ENCODE results near the gene NLN. TPM values are rescaled to one million over a fixed set of nuclear protein-coding genes. Genes with fewer than 3 reads are reported as not detected.

Gene NLN
- total and polyA plus RNA-seq, 2 experiments from 2014 or later = 37.7 to 49.6 TPM

- no peaks in the 10 kb centered on the region for H3F3A ChIP-seq (ENCODE audit: insufficient read depth)
- no peak overlapping the region for H3K4me3 ChIP-seq
- TF ChIP-seq EZH2 (IDR thresholded peaks at IDR 0.05; ENCODE audit: insufficient read depth, poor library complexity, severe bottlenecking) (no peak), EZH2phosphoT487 (IDR thresholded peaks at IDR 0.05; ENCODE audit: insufficient read depth, low read depth) (no peak)
- H3K9me3 ChIP-seq (ENCODE audit: low read depth) = no peaks in the 10 kb centered on the region
- peaks cover 76% of the 10 kb centered on the region for H3K79me2 ChIP-seq (ENCODE audit: insufficient read depth)
- H3K4me2 ChIP-seq (ENCODE audit: unreplicated experiment) = no peak overlapping the region
- no peaks in the 10 kb centered on the region for H3K4me1 ChIP-seq (ENCODE audit: insufficient read depth)
- H3K9ac ChIP-seq = no peak overlapping the region
- no peaks in the 10 kb centered on the region for H3K9me2 ChIP-seq (ENCODE audit: insufficient read depth)
- no peaks in the 10 kb centered on the region for H3K36me3 ChIP-seq (ENCODE audit: low read depth)
- DNase-seq = no peak
- H4K20me1 ChIP-seq (ENCODE audit: insufficient read depth) = no peaks in the 10 kb centered on the region
- no peak overlapping the region for H3K27ac ChIP-seq
- H2AFZ ChIP-seq = no peak overlapping the region
- WGBS, 2 experiments (ENCODE audit: low coverage in 1 of 2, low lambda C conversion rate in 2 of 2, missing lambda C conversion rate in 2 of 2) = 96 to 100% methylated on average over 1 of the region's 1 CpG
- H3K27me3 ChIP-seq (replicated peaks; ENCODE audit: insufficient read depth) = no peaks in the 10 kb centered on the region
- in situ Hi-C loops (cut with MboI) = no loop called here
These were observed 12.9 kb downstream of the NLN start for GRCh38 chr5:65734921-65735320.

GRCh38 chr5:65736011-65736410 is 14.0 kb downstream of the NLN start:
- no peaks in the 10 kb centered on the region for H3K4me1 ChIP-seq (ENCODE audit: insufficient read depth)
- H3K9me3 ChIP-seq (ENCODE audit: low read depth) = no peaks in the 10 kb centered on the region
- no peaks in the 10 kb centered on the region for H3K36me3 ChIP-seq (ENCODE audit: low read depth)
- TF ChIP-seq EZH2 (IDR thresholded peaks at IDR 0.05; ENCODE audit: insufficient read depth, poor library complexity, severe bottlenecking) = no peak
- no peak for TF ChIP-seq EZH2phosphoT487 (IDR thresholded peaks at IDR 0.05; ENCODE audit: insufficient read depth, low read depth)
- H2AFZ ChIP-seq = no peak overlapping the region
- H3K9ac ChIP-seq = no peak overlapping the region
- no peaks in the 10 kb centered on the region for H3F3A ChIP-seq (ENCODE audit: insufficient read depth)
- in situ Hi-C loops (cut with MboI) = no loop called here
- H3K4me2 ChIP-seq (ENCODE audit: unreplicated experiment) = no peak overlapping the region
- H3K9me2 ChIP-seq (ENCODE audit: insufficient read depth) = no peaks in the 10 kb centered on the region
- DNase-seq = no peak
- H3K4me3 ChIP-seq = no peak overlapping the region
- 100% methylated on average over 1 of the region's 1 CpG for whole genome bisulfite sequencing, 2 experiments (ENCODE audit: low coverage in 1 of 2, low lambda C conversion rate in 2 of 2, missing lambda C conversion rate in 2 of 2)
- H3K27me3 ChIP-seq (replicated peaks; ENCODE audit: insufficient read depth) = no peaks in the 10 kb centered on the region
- H3K27ac ChIP-seq = no peak overlapping the region
- H3K79me2 ChIP-seq (ENCODE audit: insufficient read depth) = peaks cover 75% of the 10 kb centered on the region
- no peaks in the 10 kb centered on the region for H4K20me1 ChIP-seq (ENCODE audit: insufficient read depth)

GRCh38 chr5:65737842-65738241 is 15.8 kb downstream of the NLN start:
- H3K9me2 ChIP-seq (ENCODE audit: insufficient read depth) = no peaks in the 10 kb centered on the region
- H3K79me2 ChIP-seq (ENCODE audit: insufficient read depth) = peaks cover 79% of the 10 kb centered on the region
- H3K27ac ChIP-seq = no peak overlapping the region
- H3K9me3 ChIP-seq (ENCODE audit: low read depth) = no peaks in the 10 kb centered on the region
- no peaks in the 10 kb centered on the region for H3K36me3 ChIP-seq (ENCODE audit: low read depth)
- TF ChIP-seq EZH2phosphoT487 (IDR thresholded peaks at IDR 0.05; ENCODE audit: insufficient read depth, low read depth) (no peak), EZH2 (IDR thresholded peaks at IDR 0.05; ENCODE audit: insufficient read depth, poor library complexity, severe bottlenecking) (no peak)
- H3F3A ChIP-seq (ENCODE audit: insufficient read depth) = peaks cover 14% of the 10 kb centered on the region
- H3K27me3 ChIP-seq (replicated peaks; ENCODE audit: insufficient read depth) = no peaks in the 10 kb centered on the region
- H3K9ac ChIP-seq = no peak overlapping the region
- no peak overlapping the region for H3K4me3 ChIP-seq
- in situ Hi-C loops (cut with MboI) = no loop called here
- WGBS, 2 experiments (ENCODE audit: low coverage in 1 of 2, low lambda C conversion rate in 2 of 2, missing lambda C conversion rate in 2 of 2) = 83 to 88% methylated on average over 7 of the region's 7 CpGs
- no peaks in the 10 kb centered on the region for H4K20me1 ChIP-seq (ENCODE audit: insufficient read depth)
- H2AFZ ChIP-seq = no peak overlapping the region
- no peak overlapping the region for H3K4me2 ChIP-seq (ENCODE audit: unreplicated experiment)
- H3K4me1 ChIP-seq (ENCODE audit: insufficient read depth) = peaks cover 16% of the 10 kb centered on the region
- DNase-seq = no peak

- H3K27ac ChIP-seq = no peak overlapping the region
These were observed 16.3 kb downstream of the NLN start for GRCh38 chr5:65738305-65738704.

GRCh38 chr5:65739162-65739561 is 17.2 kb downstream of the NLN start:
- in situ Hi-C loops (cut with MboI) = no loop called here
- H3K27ac ChIP-seq = no peak overlapping the region
- peaks cover 90% of the 10 kb centered on the region for H3K79me2 ChIP-seq (ENCODE audit: insufficient read depth)
- no peaks in the 10 kb centered on the region for H3K9me2 ChIP-seq (ENCODE audit: insufficient read depth)
- no peak overlapping the region for H2AFZ ChIP-seq
- peaks cover 27% of the 10 kb centered on the region for H3F3A ChIP-seq (ENCODE audit: insufficient read depth)
- H3K36me3 ChIP-seq (ENCODE audit: low read depth) = no peaks in the 10 kb centered on the region
- no peaks in the 10 kb centered on the region for H4K20me1 ChIP-seq (ENCODE audit: insufficient read depth)
- no peaks in the 10 kb centered on the region for H3K27me3 ChIP-seq (replicated peaks; ENCODE audit: insufficient read depth)
- no peak overlapping the region for H3K4me2 ChIP-seq (ENCODE audit: unreplicated experiment)
- no peak for DNase-seq
- TF ChIP-seq EZH2phosphoT487 (IDR thresholded peaks at IDR 0.05; ENCODE audit: insufficient read depth, low read depth) (no peak), EZH2 (IDR thresholded peaks at IDR 0.05; ENCODE audit: insufficient read depth, poor library complexity, severe bottlenecking) (no peak)
- no peak overlapping the region for H3K4me3 ChIP-seq
- H3K9me3 ChIP-seq (ENCODE audit: low read depth) = no peaks in the 10 kb centered on the region
- peaks cover 29% of the 10 kb centered on the region for H3K4me1 ChIP-seq (ENCODE audit: insufficient read depth)
- no peak overlapping the region for H3K9ac ChIP-seq

More at GRCh38 chr5:65738305-65738704, 16.3 kb downstream of the NLN start:
- no peak overlapping the region for H2AFZ ChIP-seq
- peaks cover 81% of the 10 kb centered on the region for H3K79me2 ChIP-seq (ENCODE audit: insufficient read depth)
- TF ChIP-seq EZH2 (IDR thresholded peaks at IDR 0.05; ENCODE audit: insufficient read depth, poor library complexity, severe bottlenecking) (no peak), EZH2phosphoT487 (IDR thresholded peaks at IDR 0.05; ENCODE audit: insufficient read depth, low read depth) (no peak)
- no peak overlapping the region for H3K4me3 ChIP-seq
- H3K36me3 ChIP-seq (ENCODE audit: low read depth) = no peaks in the 10 kb centered on the region
- no peaks in the 10 kb centered on the region for H3K9me2 ChIP-seq (ENCODE audit: insufficient read depth)
- H3F3A ChIP-seq (ENCODE audit: insufficient read depth) = peaks cover 18% of the 10 kb centered on the region
- no peak overlapping the region for H3K4me2 ChIP-seq (ENCODE audit: unreplicated experiment)
- peaks cover 20% of the 10 kb centered on the region for H3K4me1 ChIP-seq (ENCODE audit: insufficient read depth)
- no peak for DNase-seq
- 80 to 82% methylated on average over 4 of the region's 4 CpGs for WGBS, 2 experiments (ENCODE audit: low coverage in 1 of 2, low lambda C conversion rate in 2 of 2, missing lambda C conversion rate in 2 of 2)
- H4K20me1 ChIP-seq (ENCODE audit: insufficient read depth) = no peaks in the 10 kb centered on the region
- H3K27me3 ChIP-seq (replicated peaks; ENCODE audit: insufficient read depth) = no peaks in the 10 kb centered on the region
- H3K9ac ChIP-seq = no peak overlapping the region
- in situ Hi-C loops (cut with MboI) = no loop called here
- H3K9me3 ChIP-seq (ENCODE audit: low read depth) = no peaks in the 10 kb centered on the region

Measured in GM23248 (cell line).